Activated T-cell treated with anti-CD3 and anti-CD28 coated beads, Interleukin-2, amount 50 U/mL, for 4 hours (primary cell): Measurements from ENCODE around the gene FAM149B1. TPM values are rescaled to one million over a fixed set of nuclear protein-coding genes. Genes with fewer than 3 reads are reported as not detected.

Experiments
- ATAC-seq, 2 donors: fragments of 200-7000 bp; cut with Tn5 transposase; one replicate each; pipeline ENCODE4 v1.10.0; 2021
- DNase-seq: peaks from one replicate; pipeline ENCODE4 v3.0.0-alpha.2; 2020
- H3K27me3 Mint-ChIP-seq: one replicate; pipeline ENCODE4 v1.8.0; 2021; ENCODE audit warnings: low read depth, mixed read lengths
- H3K36me3 Mint-ChIP-seq: one replicate; pipeline ENCODE4 v1.8.0; 2022; ENCODE audit warnings: mixed read lengths; ENCODE audit not compliant: insufficient read depth
- H3K4me1 Mint-ChIP-seq: one replicate; pipeline ENCODE4 v1.8.0; 2021; ENCODE audit warnings: low read depth, mixed read lengths
- H3K4me3 Mint-ChIP-seq: one replicate; pipeline ENCODE4 v1.8.0; 2021; ENCODE audit warnings: mild to moderate bottlenecking, moderate library complexity, mixed read lengths
- H3K9me3 Mint-ChIP-seq: one replicate; pipeline ENCODE4 v1.8.0; 2021; ENCODE audit warnings: mixed read lengths
- total RNA-seq, 3 donors: library from RNA; stranded (reverse); gene quantifications; one replicate each; pipeline ENCODE4 v1.2.1, GENCODE V29; 2021

The FAM149B1 gene
- total RNA-seq, 3 donors from 2014 or later: 4.2 to 6.0 (median 5.1) TPM

DNA sequence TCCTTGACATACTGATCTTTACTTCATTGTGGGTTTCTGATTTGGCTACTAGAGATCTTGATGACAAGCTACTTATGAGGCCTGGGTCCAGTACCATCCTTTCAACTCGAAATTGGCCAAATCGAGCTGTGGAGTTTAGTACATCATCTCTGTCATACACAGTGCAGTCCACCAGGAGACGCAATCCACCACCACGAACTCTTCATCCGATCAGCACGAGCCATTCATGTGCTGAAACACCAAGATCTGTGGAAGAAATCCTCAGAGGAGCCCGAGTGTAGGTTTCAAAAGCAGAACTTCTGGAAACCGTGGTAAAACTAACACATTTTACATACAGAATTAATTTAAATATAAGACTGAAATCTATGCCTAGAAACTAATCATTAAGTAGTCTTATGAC, 65.0 kb downstream of the FAM149B1 start:
- H3K36me3 Mint-ChIP-seq: peaks cover 14% of the 10 kb centered on the region
- no peaks in the 10 kb centered on the region for H3K4me1 Mint-ChIP-seq
- H3K4me3 Mint-ChIP-seq: no peak overlapping the region
- DNase-seq (no peak), ATAC-seq (no peak)
- H3K9me3 Mint-ChIP-seq: no peaks in the 10 kb centered on the region
- H3K27me3 Mint-ChIP-seq: no peaks in the 10 kb centered on the region

DNA sequence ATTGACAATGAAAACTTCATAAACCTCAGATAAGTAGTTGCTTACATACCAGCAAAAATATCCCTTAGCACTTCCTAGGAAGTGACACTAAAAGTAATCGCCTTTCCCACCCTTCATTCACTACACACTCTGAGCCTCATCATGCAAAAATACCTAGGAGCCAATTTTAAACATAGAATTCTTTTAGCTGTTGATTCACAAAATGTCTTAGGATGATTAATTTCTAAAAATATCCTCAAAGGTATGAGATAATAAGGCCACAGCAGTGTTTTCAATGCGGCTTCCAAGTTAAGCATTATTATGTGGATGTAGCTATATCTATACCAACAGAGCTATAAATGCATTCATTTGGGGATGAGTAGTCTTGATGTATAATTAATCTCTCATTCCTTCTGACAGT, 66.0 kb downstream of the FAM149B1 start:
- DNase-seq: no peak
- H3K36me3 Mint-ChIP-seq: peaks cover 14% of the 10 kb centered on the region
- H3K4me1 Mint-ChIP-seq: no peaks in the 10 kb centered on the region
- no peak overlapping the region for H3K4me3 Mint-ChIP-seq
- H3K9me3 Mint-ChIP-seq: no peaks in the 10 kb centered on the region
- no peak for ATAC-seq
- no peaks in the 10 kb centered on the region for H3K27me3 Mint-ChIP-seq

DNA sequence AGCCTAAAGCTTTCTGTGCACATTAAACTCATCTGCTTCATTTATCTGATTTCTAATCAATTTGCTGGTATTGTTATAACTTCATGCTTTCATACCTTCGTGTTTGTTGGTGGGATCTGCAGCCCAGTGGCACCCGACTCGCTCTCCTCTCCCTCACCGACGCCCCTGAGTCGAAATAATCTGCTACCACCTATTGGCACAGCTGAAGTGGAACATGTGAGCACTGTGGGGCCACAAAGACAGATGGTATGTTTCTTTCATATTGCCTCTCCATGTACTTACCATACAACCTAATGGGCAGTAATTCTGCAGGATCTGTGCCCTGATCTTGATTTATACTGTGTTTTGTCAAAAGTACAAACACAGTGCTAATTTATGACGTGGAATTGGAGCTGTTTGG, 66.8 kb downstream of the FAM149B1 start:
- Mint-ChIP-seq H3K36me3 (peaks cover 15% of the 10 kb centered on the region), H3K4me1 (no peaks in the 10 kb centered on the region), H3K27me3 (no peaks in the 10 kb centered on the region), H3K4me3 (no peak overlapping the region), H3K9me3 (no peaks in the 10 kb centered on the region)
- ATAC-seq (no peak), DNase-seq (no peak)

DNA sequence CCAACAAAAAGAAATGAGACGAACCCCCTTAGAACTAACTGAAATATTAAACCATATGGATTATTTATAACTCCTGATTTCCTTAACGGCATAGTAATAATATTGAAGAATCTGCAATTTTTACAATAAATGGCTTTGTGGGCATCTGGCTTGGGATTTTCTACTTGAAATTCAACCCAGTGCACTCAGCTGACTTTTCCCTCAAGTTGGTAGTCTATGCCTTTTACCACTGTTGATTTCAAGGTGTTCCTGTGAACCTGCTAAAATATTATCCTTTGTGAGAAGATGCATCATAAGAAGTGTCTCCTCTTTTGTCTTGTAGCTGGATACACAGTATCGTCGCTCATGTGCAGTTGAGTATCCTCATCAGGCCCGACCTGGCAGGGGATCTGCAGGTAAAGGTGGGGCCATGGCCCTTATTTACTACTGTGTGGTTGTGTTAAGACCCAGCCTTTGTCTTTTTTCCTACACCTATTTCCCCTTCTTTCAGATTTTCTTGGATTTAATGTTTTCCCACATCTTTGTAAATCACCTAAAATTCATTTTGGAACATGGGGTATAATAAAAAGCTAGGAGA, 71.2 kb downstream of the FAM149B1 start:
- Mint-ChIP-seq H3K4me3 (no peak overlapping the region), H3K27me3 (no peaks in the 10 kb centered on the region), H3K9me3 (no peaks in the 10 kb centered on the region), H3K4me1 (peaks cover 7% of the 10 kb centered on the region), H3K36me3 (peaks cover 31% of the 10 kb centered on the region)
- DNase-seq (no peak), ATAC-seq (no peak)

DNA sequence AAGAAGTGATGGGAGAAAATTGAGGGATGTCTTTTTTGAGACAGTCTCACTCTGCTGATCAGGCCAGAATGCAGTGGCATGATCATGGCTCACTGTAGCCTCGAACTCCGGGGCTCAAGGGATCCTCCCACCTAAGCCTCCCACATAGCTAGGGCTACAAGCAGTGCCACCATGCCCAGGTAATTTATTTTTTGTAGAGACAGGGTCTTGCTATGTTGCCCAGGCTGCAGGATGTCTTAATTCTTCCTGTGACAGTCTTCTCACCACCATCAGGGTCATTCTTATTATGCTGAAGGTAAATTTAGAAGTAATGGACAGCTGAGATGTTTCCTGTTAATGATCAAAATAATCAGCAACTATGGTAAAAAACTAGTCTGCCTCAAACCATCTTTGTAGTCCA, 72.0 kb downstream of the FAM149B1 start:
- peaks cover 38% of the 10 kb centered on the region for H3K36me3 Mint-ChIP-seq
- H3K4me3 Mint-ChIP-seq: no peak overlapping the region
- no peak for DNase-seq
- no peaks in the 10 kb centered on the region for H3K27me3 Mint-ChIP-seq
- no peak for ATAC-seq
- peaks cover 14% of the 10 kb centered on the region for H3K4me1 Mint-ChIP-seq
- no peaks in the 10 kb centered on the region for H3K9me3 Mint-ChIP-seq

DNA sequence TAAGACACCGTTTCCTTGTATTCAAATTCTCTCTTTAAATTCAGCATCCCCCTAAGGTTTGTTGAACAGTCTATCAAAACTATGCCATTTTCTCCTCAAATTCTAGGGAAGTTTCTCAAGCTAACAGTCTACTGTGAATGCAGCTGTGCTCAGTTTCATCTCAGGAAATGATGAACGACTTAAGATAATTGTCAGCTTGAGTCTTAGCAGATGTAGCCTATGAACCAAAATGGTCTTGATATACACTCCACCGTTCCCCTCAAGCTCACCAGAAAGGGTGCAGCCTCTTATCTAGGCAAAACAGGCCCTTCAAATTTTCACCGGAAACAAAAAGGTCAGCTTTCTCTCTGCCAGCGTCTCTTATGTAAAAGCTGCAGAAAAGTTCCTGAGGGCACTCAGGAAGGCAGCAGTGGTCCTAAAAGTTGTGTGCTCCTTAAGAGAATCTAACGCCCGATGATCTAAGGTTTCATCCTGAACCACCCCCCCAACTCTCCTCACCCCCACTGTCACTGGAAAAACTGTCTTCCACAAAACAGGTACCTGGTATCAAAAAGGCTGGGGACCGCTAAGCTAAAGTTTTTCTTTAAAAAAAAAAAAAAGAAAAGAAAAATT, 77.1 kb downstream of the FAM149B1 start:
- no peak for DNase-seq
- H3K27me3 Mint-ChIP-seq: no peaks in the 10 kb centered on the region
- ATAC-seq: no peak
- H3K9me3 Mint-ChIP-seq: no peaks in the 10 kb centered on the region
- H3K4me3 Mint-ChIP-seq: peak overlapping the region; percentile 99
- H3K4me1 Mint-ChIP-seq: peaks cover 41% of the 10 kb centered on the region
- peaks cover 41% of the 10 kb centered on the region for H3K36me3 Mint-ChIP-seq

DNA sequence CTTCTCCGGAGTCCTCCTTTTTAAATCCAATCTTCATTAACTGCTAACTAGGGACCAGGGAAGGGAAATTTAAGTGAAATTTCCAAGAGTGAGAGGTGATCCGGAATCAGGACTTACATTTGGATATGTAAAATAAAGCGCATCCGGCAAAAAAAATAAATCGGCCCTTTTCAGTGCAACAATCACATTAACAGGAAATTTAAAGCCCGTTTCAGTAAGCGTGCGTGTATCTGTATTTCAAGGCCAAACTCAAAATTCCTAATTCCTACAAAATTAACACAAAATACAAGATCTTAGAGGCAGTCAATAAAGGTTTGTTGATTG, 78.4 kb downstream of the FAM149B1 start:
- H3K4me3 Mint-ChIP-seq: peak overlapping the region; percentile 99
- DNase-seq: no peak
- no peaks in the 10 kb centered on the region for H3K9me3 Mint-ChIP-seq
- H3K36me3 Mint-ChIP-seq: peaks cover 40% of the 10 kb centered on the region
- no peak for ATAC-seq
- H3K27me3 Mint-ChIP-seq: no peaks in the 10 kb centered on the region
- peaks cover 51% of the 10 kb centered on the region for H3K4me1 Mint-ChIP-seq

DNA sequence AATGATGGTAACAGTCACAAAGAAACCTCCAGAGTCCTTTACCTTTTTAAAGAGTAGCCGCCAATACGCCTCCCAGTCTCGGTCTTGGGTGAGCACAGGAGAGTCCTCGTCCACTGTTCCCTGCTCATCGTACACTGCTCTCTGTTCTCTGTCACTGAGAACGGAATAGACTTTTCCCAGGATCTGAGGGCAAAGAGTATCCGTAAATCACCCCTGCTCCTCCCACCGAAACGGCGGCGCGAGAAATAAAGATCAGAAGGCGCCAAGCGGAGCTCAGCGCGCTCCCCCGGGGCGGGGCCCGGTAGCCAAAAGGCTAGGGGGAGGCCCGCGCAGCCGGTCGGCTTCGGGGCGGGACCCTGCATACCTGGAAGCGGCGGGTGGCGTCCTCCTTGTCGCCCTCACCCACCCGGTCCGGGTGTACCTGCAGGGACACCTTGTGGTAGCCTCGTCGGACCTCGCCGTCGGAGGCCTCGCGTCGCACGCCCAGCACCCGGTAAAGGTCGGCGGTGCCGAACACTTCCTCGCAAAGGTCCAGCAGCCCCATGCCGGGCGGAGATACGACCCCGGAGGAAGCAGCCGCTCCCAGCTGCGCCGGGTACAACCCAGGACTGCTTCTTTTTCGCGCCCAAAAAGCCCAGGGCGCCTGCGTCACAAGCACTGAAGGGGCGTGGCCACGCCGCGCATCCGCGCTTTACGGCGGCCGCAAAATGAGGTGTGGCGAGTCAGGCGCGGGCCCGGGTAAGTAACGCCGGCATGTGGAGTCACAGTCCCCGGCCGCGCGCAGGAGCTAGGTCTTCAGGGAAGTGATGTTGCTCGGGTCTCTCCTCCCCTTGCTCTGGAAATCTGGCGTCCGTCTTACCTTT, 79.0 kb downstream of the FAM149B1 start, which contains the start of gene DNAJC9:
DNAJC9 (minus strand) TSS at position 610 of the 863 bp plus-strand sequence; CDS start at position 544, 66 bp downstream.
- H3K36me3 Mint-ChIP-seq: peaks cover 41% of the 10 kb centered on the region
- DNase-seq (peak; percentile 97), ATAC-seq (peak; percentile 92 to 95)
- peak within 1 kb of the TSS; percentile 99 for H3K4me3 Mint-ChIP-seq
- H3K4me1 Mint-ChIP-seq: peaks cover 53% of the 10 kb centered on the region
- no peaks in the 10 kb centered on the region for H3K9me3 Mint-ChIP-seq
- H3K27me3 Mint-ChIP-seq: no peaks in the 10 kb centered on the region

DNA sequence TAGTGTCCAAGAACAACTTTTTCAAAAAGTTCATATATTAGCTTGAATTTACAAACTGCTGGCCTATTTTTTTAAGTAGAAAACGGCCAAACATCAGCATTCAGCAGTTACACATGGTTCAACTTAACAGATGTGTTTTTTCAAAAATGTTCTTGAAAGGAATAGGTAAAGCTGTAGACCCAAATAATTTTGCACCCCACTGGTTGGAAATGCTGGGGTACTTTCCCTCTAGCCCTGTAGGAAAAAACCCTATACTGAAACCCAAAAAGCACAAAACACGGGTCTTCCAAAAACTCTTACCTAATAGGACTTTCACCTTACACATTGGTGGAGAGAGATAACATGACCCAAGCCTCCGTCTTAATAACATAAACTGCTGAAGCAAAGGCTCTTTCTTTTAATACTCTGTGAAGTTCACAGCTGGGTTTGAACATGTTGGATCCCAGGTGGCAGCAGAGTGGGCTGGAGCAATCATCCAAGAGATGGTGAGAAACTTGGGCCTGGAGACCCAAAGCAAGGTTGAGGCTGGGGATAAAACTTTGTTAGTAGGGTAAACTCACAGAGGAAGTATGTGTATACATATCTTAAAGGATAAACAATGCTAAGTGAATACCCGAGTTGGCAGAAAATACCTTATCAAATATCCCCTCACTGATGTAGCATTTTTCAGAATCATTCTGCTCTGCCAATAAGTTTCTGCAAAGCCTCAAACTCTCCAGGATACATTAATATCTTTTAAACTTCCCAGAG, 79.8 kb downstream of the FAM149B1 start:
- H3K27me3 Mint-ChIP-seq: no peaks in the 10 kb centered on the region
- peaks cover 54% of the 10 kb centered on the region for H3K4me1 Mint-ChIP-seq
- DNase-seq (no peak), ATAC-seq (no peak)
- H3K9me3 Mint-ChIP-seq: no peaks in the 10 kb centered on the region
- H3K4me3 Mint-ChIP-seq: peak overlapping the region; percentile 99
- peaks cover 37% of the 10 kb centered on the region for H3K36me3 Mint-ChIP-seq

DNA sequence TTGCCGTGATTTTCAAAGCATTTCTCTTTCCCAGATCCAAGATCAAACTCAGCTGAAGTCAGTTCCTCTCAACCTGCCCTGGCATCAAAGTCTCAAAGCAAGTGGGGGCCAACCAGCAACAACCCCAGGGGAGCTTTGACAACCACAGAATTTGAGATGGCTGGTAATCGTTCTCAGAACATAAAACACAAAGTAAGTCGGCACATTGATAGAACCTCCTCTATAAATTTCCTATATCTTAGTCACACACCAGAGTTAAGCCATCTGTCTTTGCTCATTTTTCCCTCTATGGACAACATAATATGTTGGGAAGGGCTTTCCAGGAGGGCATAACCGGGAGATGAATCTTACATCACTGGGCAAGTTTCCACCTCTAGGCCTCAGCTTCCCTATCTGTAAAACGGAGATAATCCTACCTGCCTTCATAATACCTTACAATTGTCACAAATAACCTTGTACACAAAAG, 80.4 kb downstream of the FAM149B1 start:
- Mint-ChIP-seq H3K9me3 (no peaks in the 10 kb centered on the region), H3K27me3 (no peaks in the 10 kb centered on the region), H3K4me1 (peaks cover 57% of the 10 kb centered on the region), H3K4me3 (peak overlapping the region; percentile 99), H3K36me3 (peaks cover 31% of the 10 kb centered on the region)
- DNase-seq (no peak), ATAC-seq (no peak)

DNA sequence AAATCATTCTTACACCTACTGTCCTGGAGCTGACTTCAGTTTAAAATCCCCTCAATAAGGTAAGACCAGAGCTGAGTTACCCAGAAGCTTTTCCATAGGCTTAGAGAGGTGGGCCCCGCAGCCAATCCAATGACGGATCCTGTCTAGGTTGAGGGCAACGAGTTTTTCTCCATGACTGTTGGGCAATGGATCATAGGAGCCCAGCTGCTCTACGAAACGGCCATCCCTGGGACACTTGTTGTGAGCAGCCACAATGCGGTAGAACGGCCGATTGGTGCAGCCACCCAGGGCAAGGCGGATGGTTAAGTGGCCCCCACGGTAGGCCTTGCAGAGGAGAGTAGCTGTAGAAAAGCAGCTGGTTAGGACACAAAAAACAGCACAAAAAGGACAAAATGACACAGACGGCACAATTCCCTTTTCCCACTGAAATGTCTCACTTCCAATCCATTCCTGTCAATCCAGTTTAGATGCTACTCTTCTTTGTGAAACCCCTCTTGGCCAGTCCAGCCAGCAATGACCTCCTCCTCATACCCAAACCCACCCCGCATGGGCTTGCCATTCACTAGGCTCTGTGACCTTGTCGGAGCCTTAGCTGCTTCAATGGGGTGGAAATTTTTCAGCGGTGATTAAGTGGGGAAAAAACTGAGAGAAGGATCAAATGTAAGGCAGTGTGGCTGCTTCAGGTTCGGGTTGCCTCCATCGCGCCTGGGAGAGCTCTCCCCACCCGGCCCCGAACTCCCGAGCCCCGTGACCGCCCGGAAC, 83.9 kb downstream of the FAM149B1 start:
- H3K9me3 Mint-ChIP-seq: no peaks in the 10 kb centered on the region
- peaks cover 29% of the 10 kb centered on the region for H3K4me1 Mint-ChIP-seq
- DNase-seq (no peak), ATAC-seq (peak; percentile 68 to 69)
- peaks cover 15% of the 10 kb centered on the region for H3K36me3 Mint-ChIP-seq
- no peaks in the 10 kb centered on the region for H3K27me3 Mint-ChIP-seq
- H3K4me3 Mint-ChIP-seq: peak overlapping the region; percentile 98

DNA sequence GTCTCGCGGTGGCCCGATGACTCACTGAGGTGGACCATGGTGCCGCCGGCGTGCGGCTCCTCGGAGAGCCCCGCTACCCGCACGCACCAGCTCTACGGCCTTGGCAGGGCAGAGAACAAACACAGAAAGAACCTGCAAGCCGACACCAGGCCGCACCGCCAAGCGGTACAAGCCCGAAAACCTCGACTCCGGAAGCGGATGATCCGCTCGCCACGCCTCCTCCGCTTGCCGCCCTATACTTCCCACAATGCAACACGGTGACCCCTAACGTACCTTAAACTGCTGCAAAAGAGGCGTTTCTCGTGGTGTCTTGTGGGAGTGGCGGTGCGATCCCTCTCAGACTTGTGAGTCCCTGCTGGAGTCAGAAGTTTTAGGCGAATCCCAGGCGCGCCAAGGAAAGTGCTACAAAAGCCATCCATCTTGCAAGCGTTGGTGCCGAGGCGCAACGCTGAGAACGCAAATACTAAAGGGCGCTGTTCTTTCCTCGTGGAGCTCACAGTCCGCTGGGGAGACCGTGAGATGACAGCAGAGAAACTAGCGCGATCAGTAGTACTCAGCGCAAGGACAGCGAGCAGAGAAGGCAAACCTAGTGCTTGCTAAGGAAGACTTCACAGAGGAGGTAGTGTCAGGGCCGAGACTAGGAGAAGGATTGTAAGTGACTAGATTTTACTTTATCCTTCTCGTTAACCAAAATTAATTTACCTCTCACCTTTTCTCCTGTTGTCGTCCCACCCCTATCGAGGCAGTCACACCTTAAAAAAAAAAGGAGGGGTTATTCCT, 84.7 kb downstream of the FAM149B1 start, which contains the start of gene MRPS16:
MRPS16 (minus strand) TSS at position 200 of the 780 bp plus-strand sequence; CDS start at position 38, 162 bp downstream.
- Mint-ChIP-seq H3K4me1 (peaks cover 27% of the 10 kb centered on the region), H3K4me3 (peak within 1 kb of the TSS; percentile 98), H3K27me3 (no peaks in the 10 kb centered on the region), H3K9me3 (no peaks in the 10 kb centered on the region), H3K36me3 (peaks cover 15% of the 10 kb centered on the region)
- DNase-seq (peak; percentile 84), ATAC-seq (peak; percentile 85 to 87)

DNA sequence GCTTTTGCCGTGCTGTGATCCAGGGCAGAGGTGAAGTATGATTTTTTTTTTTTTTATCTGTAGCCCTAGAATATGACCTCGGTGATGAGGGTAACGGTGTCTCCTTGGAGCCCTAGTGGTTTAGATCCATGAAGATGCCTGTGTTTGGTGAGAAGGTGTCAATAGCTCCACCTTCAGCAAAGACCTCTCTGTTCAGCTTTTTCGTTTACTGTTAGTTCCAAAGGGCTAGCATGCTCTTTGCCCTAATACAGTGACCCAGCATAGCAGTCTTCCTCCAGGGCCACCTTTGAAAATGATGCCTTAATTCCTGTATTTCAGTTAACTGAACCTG, 85.3 kb downstream of the FAM149B1 start:
- H3K4me3 Mint-ChIP-seq: peak overlapping the region; percentile 98
- no peaks in the 10 kb centered on the region for H3K27me3 Mint-ChIP-seq
- peaks cover 13% of the 10 kb centered on the region for H3K36me3 Mint-ChIP-seq
- no peak for ATAC-seq
- no peaks in the 10 kb centered on the region for H3K9me3 Mint-ChIP-seq
- no peak for DNase-seq
- H3K4me1 Mint-ChIP-seq: peaks cover 25% of the 10 kb centered on the region
